CD14-positive monocyte (primary cell): Measurements from ENCODE around the gene STK32B. TPM values are rescaled to one million over a fixed set of nuclear protein-coding genes. Genes with fewer than 3 reads are reported as not detected.

Source experiments
- DNase-seq, 3 donors: peaks; one replicate each; pipeline ENCODE4 v3.0.0-alpha.2; 2011 to 2022
- H2AFZ ChIP-seq: 2 replicates; pipeline ENCODE4 v1.6.0; 2012; ENCODE audit warnings: mild to moderate bottlenecking, low read depth, low read length, inconsistent platforms; ENCODE audit not compliant: insufficient read depth, poor library complexity, severe bottlenecking
- H3K27ac ChIP-seq, 2 donors: 1 replicate in 1 of 2; 2 replicates in 1 of 2; pipeline ENCODE4 v1.5.1; 2012 to 2013; ENCODE audit warnings: low read length in 2 of 2, control low read depth in 1 of 2, inconsistent platforms in 1 of 2, low read depth in 1 of 2, mild to moderate bottlenecking in 1 of 2
- H3K27me3 ChIP-seq, 2 donors: one replicate each; pipeline versions ENCODE4 v1.6.0 to v1.6.1; 2011 to 2013; ENCODE audit warnings: low read length in 2 of 2; ENCODE audit not compliant: control insufficient read depth in 2 of 2, insufficient read depth in 2 of 2
- H3K36me3 ChIP-seq, 2 donors: replicated peaks in 1 of 2; 1 replicate in 1 of 2; 2 replicates in 1 of 2; pipeline versions ENCODE4 v1.5.1 to v1.6.1; 2012 to 2013; ENCODE audit warnings: low read length in 2 of 2, control low read depth in 1 of 2, inconsistent platforms in 1 of 2, mild to moderate bottlenecking in 1 of 2; ENCODE audit not compliant: insufficient read depth in 2 of 2, control insufficient read depth in 1 of 2
- H3K4me1 ChIP-seq, 2 donors: 1 replicate in 1 of 2; 2 replicates in 1 of 2; pipeline versions ENCODE4 v1.5.1 to v1.6.1; 2012 to 2013; ENCODE audit warnings: low read length in 2 of 2, control low read depth in 1 of 2, inconsistent platforms in 1 of 2, mild to moderate bottlenecking in 1 of 2, moderate library complexity in 1 of 2; ENCODE audit not compliant: insufficient read depth in 2 of 2, control insufficient read depth in 1 of 2
- H3K4me2 ChIP-seq: replicated peaks from 2 replicates; pipeline ENCODE3; 2012; ENCODE audit warnings: low read length, moderate library complexity, mild to moderate bottlenecking; ENCODE audit not compliant: poor library complexity, severe bottlenecking; ENCODE audit errors: extremely low read depth
- H3K4me3 ChIP-seq, 3 experiments: fragments of 200-600 bp in 1 of 3; sonication (generic) in 1 of 3; replicated peaks in 1 of 3; 1 replicate in 2 of 3; 2 replicates in 1 of 3; pipeline ENCODE4 v1.5.1; 2011 to 2013; ENCODE audit warnings: low read length in 3 of 3, mild to moderate bottlenecking in 3 of 3, control low read depth in 2 of 3, low read depth in 2 of 3, inconsistent platforms in 1 of 3, moderate library complexity in 1 of 3
- H3K79me2 ChIP-seq: 2 replicates; pipeline ENCODE4 v1.6.0; 2012; ENCODE audit warnings: mild to moderate bottlenecking, control low read depth, inconsistent platforms, low read length, moderate library complexity; ENCODE audit not compliant: insufficient read depth
- H3K9ac ChIP-seq: 2 replicates; pipeline ENCODE4 v1.6.0; 2017; ENCODE audit warnings: low read length, mild to moderate bottlenecking; ENCODE audit not compliant: insufficient read depth, poor library complexity, severe bottlenecking
- H3K9me3 ChIP-seq, 2 donors: replicated peaks in 1 of 2; 1 replicate in 1 of 2; 2 replicates in 1 of 2; pipeline versions ENCODE4 v1.5.1 to v1.6.1; 2012 to 2013; ENCODE audit warnings: low read length in 2 of 2, control low read depth in 1 of 2; ENCODE audit not compliant: control insufficient read depth in 1 of 2, insufficient read depth in 1 of 2
- H4K20me1 ChIP-seq: 2 replicates; pipeline ENCODE4 v1.6.0; 2012; ENCODE audit warnings: mild to moderate bottlenecking, low read length, control low read depth, moderate library complexity; ENCODE audit not compliant: insufficient read depth
- H3K27ac Mint-ChIP-seq, 7 donors: one replicate each; pipeline ENCODE4 v1.8.0; 2020; ENCODE audit warnings: mild to moderate bottlenecking in 7 of 7, mixed read lengths in 7 of 7, moderate library complexity in 6 of 7, inconsistent platforms in 2 of 7
- H3K27me3 Mint-ChIP-seq, 3 donors: one replicate each; pipeline ENCODE4 v1.8.0; 2021 to 2022; ENCODE audit warnings: low read depth in 3 of 3, mild to moderate bottlenecking in 3 of 3, mixed read lengths in 3 of 3, moderate library complexity in 3 of 3, inconsistent platforms in 1 of 3
- H3K36me3 Mint-ChIP-seq, 2 donors: one replicate each; pipeline ENCODE4 v1.8.0; 2020; ENCODE audit warnings: mixed read lengths in 2 of 2, inconsistent platforms in 1 of 2, mild to moderate bottlenecking in 1 of 2
- H3K4me1 Mint-ChIP-seq: one replicate; pipeline ENCODE4 v1.8.0; 2020; ENCODE audit warnings: mild to moderate bottlenecking, mixed read lengths
- H3K4me3 Mint-ChIP-seq, 2 donors: one replicate each; pipeline ENCODE4 v1.8.0; 2020; ENCODE audit warnings: mild to moderate bottlenecking in 2 of 2, mixed read lengths in 2 of 2, moderate library complexity in 1 of 2
- H3K9me3 Mint-ChIP-seq, 7 donors: one replicate each; pipeline ENCODE4 v1.8.0; 2020 to 2022; ENCODE audit warnings: mixed read lengths in 7 of 7, mild to moderate bottlenecking in 6 of 7, moderate library complexity in 6 of 7, inconsistent platforms in 2 of 7
- WGBS: methylation state at CpG from one replicate; pipeline ENCODE4 v1.1.5; 2013; ENCODE audit warnings: missing lambda C conversion rate; ENCODE audit not compliant: insufficient coverage; 5-methylcytosine and 5-hydroxymethylcytosine counted together
- intact Hi-C, 2 donors: fragments of 100-400 bp; cut with micrococcal nuclease; formaldehyde crosslinking; loops; one replicate each; pipeline versions ENCODE4 v1.15.0 to v1.15.1; 2023
- polyA plus RNA-seq, 3 donors: library from polyadenylated mRNA; depleted of rRNA in 1 of 3; unstranded in 2 of 3; stranded (reverse) in 1 of 3; fragments of 300-500 nt in 2 of 3; fragments of >200 nt in 1 of 3; fragmentation: Illumina TruSeq in 2 of 3; gene quantifications; 1 replicate in 2 of 3; 2 replicates in 1 of 3; pipeline ENCODE4 v1.2.3, GENCODE V29; 2012 to 2021
- TF ChIP-seq, protein P1 (sequence below): fragments of 200-600 bp; IDR thresholded peaks from one replicate; pipeline ENCODE4 v1.8.0; 2022; ENCODE audit warnings: antibody characterized with exemption, mild to moderate bottlenecking

STK32B gene
- polyA plus RNA-seq, 3 donors, result 0.61 to 1.7 (median 0.75) TPM

DNA sequence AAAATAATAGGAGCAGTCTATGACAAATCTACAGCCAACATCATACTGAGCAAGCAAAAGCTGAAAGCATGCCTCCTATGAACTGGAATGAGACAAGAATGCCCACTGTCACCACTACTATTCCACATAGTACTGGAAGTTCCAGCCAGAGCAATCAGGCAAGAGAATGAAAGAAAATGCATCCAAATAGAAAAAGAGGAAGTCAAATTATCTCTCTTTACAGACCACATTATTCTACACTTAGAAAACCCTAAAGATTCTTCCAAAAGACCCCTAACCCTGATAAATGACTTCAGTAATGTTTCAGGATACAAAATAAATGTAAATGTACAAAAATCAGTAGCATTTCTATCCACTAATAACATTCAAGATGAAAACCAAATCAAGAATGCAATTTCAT lies 249.0 kb downstream of the STK32B start:
- no peak overlapping the region for H3K27ac ChIP-seq

DNA sequence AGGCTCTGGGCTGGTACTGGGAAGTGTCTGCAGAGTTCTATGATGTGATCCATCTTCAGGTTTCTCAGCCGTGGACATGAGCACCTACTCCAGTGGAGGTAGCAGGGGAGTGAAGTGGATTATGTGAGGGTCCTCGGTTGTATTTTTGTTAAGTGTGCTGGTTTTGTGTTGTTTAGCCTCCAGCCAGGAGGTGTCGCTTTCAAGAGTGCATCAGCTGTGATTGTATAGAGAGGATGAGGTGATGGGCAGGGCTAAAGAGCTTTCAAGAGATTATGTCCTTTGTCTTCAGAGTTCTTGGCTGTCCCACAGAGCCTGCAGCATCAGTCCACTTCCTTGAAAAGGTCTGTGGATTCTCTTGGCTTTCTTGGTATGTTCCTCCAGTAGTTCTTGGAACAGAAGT lies 256.6 kb downstream of the STK32B start:
- Histone ChIP-seq H3K36me3 (no peaks in the 10 kb centered on the region), H3K27ac (no peak overlapping the region), H4K20me1 (no peaks in the 10 kb centered on the region), H3K9ac (no peak overlapping the region), H3K79me2 (no peaks in the 10 kb centered on the region), H3K4me3 (no peak overlapping the region), H2AFZ (no peak overlapping the region), H3K27me3 (no peaks in the 10 kb centered on the region), H3K9me3 (peaks cover 8 to 11% of the 10 kb centered on the region in 2 donors), H3K4me2 (no peak overlapping the region), H3K4me1 (no peaks in the 10 kb centered on the region)
- Mint-ChIP-seq H3K36me3 (no peaks in the 10 kb centered on the region), H3K27me3 (peaks cover 0 to 1% (median 0%) of the 10 kb centered on the region in 3 donors), H3K4me3 (no peak overlapping the region), H3K4me1 (no peaks in the 10 kb centered on the region), H3K27ac (no peak overlapping the region), H3K9me3 (peaks cover 10 to 29% (median 22%) of the 10 kb centered on the region in 7 donors)
- intact Hi-C loops, result no loop called here
- TF ChIP-seq, protein P1, sequence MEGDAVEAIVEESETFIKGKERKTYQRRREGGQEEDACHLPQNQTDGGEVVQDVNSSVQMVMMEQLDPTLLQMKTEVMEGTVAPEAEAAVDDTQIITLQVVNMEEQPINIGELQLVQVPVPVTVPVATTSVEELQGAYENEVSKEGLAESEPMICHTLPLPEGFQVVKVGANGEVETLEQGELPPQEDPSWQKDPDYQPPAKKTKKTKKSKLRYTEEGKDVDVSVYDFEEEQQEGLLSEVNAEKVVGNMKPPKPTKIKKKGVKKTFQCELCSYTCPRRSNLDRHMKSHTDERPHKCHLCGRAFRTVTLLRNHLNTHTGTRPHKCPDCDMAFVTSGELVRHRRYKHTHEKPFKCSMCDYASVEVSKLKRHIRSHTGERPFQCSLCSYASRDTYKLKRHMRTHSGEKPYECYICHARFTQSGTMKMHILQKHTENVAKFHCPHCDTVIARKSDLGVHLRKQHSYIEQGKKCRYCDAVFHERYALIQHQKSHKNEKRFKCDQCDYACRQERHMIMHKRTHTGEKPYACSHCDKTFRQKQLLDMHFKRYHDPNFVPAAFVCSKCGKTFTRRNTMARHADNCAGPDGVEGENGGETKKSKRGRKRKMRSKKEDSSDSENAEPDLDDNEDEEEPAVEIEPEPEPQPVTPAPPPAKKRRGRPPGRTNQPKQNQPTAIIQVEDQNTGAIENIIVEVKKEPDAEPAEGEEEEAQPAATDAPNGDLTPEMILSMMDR, result no peak
- WGBS, result 84% methylated on average over 3 of the region's 3 CpGs
- no peak for DNase-seq

More for the DNA sequence above, 249.0 kb downstream of the STK32B start:
- intact Hi-C loops, result no loop called here
- Histone ChIP-seq H2AFZ (no peak overlapping the region), H3K9me3 (peaks cover 0 to 14% of the 10 kb centered on the region in 2 donors), H3K27me3 (no peaks in the 10 kb centered on the region), H3K4me3 (no peak overlapping the region), H3K4me1 (no peaks in the 10 kb centered on the region), H3K79me2 (no peaks in the 10 kb centered on the region), H3K9ac (no peak overlapping the region), H3K36me3 (no peaks in the 10 kb centered on the region), H3K4me2 (no peak overlapping the region), H4K20me1 (no peaks in the 10 kb centered on the region)
- no peaks in the 10 kb centered on the region for H3K4me1 Mint-ChIP-seq
- no peak overlapping the region for H3K4me3 Mint-ChIP-seq
- no peak overlapping the region for H3K27ac Mint-ChIP-seq
- peaks cover 0 to 2% (median 0%) of the 10 kb centered on the region in 3 donors for H3K27me3 Mint-ChIP-seq
- DNase-seq, result no peak
- H3K36me3 Mint-ChIP-seq, result no peaks in the 10 kb centered on the region
- H3K9me3 Mint-ChIP-seq, result peaks cover 7 to 26% (median 15%) of the 10 kb centered on the region in 7 donors
- TF ChIP-seq, protein P1, result no peak
